GM19023 (cell line): ENCODE measurements around the gene DGKZ.
A peak's percentile ranks its signal among the peaks of the same experiment; 100 is the strongest.

Source experiments
- ATAC-seq: cut with Tn5 transposase; IDR thresholded peaks from one replicate; pipeline ENCODE4 v1.9.1; 2021; ENCODE audit warnings: mild to moderate bottlenecking, moderate library complexity; ENCODE audit not compliant: unreplicated experiment

The DGKZ gene

DNA sequence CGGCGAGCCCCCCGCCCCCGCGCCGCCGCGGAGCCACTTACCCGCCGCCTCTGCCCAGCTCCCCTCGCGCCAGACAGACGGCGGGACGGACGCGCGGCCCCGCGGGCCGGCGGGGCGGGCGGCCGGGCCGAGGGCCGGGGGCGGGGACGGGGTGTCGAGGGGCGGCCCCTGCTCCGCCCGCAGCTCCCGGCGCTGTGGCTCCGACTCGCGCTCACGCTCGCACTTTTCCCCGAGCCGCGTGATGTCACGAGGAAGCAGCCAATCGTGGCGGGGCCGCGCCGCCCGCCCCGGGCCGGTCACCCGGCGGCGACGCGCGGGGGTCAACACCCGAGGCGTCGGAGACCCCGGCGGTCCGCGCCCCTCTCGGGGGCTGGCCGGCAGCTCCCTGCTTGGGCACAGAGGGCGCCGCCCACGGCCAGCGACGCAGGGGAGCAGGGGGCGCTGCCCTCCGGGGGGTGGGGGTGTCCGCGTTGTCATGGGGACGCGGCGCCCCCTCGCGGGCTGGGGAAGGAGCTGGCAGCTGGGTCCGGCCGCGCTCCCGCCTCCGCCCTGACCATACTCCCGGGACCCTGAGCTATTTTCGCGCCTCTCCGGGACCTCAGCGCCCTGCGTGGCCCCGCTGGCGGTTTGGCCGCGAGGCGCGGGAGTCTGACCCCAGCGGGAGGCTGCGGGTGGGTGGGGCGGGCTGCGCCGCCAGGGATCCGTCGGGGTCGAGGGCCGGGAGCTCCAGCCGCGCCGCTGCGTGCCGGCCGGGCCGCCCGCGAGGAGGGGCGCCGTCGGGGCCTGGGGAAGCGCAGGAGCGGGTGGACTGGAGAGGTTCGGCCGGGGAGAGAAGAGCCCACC lies 44.5 kb downstream of the DGKZ start, which contains the start of gene CHRM4:
Gene CHRM4 (minus strand): TSS at position 199 of the 843 bp plus-strand sequence. CDS start 5,219 bp downstream, outside the sequence.
- no peak for ATAC-seq

GRCh38 chr11:46392421-46393230 lies 45.4 kb downstream of the DGKZ start:
- ATAC-seq, result peak; percentile 56

GRCh38 chr11:46393231-46393616 lies 46.0 kb downstream of the DGKZ start:
- no peak for ATAC-seq

- no peak for ATAC-seq
Observed at GRCh38 chr11:46393759-46394158, 46.5 kb downstream of the DGKZ start.

GRCh38 chr11:46397526-46397925 lies 50.3 kb downstream of the DGKZ start:
- ATAC-seq, result no peak

DNA sequence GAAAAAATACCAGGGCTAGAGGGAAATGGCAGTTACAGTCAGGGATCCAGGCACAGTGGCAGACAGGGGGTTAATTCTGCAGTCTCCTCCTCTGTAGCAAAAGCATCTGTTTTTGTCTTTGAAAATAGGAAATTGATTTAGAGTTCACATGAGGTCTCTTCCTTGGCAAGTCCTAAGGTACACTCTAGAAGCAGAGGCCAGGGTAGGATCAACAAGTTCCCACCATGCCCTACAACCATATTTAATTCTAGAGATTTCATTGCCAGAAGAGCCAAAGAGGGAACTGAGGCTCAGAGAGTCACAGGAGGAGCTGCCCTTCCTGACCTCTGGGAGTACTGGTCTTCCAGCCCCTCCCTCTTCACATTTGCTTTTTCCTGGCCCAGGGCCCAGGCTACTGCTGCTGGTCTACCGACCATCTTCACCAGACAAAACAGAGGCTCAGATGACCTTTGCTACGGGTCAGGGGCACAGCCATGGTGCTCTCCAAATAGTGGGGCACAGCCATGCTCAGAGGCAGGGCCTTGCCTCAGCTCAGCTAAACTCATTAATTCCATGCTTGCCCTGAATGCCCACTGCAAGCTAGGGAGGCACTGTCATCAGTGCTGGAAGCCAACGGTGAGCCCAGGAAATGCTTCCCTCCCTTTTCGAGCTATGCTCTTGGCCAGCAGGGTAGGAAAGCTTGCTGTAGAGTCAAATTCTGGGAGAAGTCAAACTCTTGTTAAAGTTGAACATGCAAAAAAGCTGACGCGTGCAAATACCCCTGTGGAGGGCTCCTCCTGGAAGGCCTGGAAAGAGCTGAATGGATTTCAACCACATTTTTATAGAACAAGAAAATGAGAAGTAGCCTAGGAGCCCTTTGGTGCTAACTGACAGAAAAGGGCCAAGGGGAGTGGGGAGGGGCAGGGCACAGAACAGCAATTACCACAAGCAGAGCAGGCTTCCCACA lies 56.0 kb downstream of the DGKZ start:
- no peak for ATAC-seq

GRCh38 chr11:46404476-46405017 lies 57.3 kb downstream of the DGKZ start:
- no peak for ATAC-seq

DNA sequence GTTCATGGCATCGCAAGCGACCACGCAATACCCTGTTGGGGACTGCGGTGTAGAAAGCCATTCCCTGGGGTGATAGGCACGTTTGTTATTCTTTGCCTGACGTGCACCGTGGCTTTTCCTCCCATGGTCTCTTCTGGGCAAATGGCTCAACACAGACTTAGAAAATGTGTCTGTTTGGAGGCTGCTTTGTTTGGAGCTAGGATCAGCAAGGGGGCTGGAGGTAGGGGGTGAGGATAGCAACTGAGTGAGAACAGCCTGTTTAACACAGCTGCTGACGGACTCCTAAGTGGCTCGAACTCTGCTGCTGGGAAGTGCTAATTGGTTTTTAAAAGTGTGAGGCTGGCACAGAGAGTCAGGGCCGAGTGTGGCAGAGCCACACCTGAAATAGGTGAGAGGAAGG lies 60.4 kb downstream of the DGKZ start:
- ATAC-seq, result no peak

- no peak for ATAC-seq
Observed at GRCh38 chr11:46408407-46408986, 61.2 kb downstream of the DGKZ start.

- no peak for ATAC-seq
Observed at GRCh38 chr11:46410021-46410420, 62.8 kb downstream of the DGKZ start.

GRCh38 chr11:46413760-46414465 lies 66.7 kb downstream of the DGKZ start:
- no peak for ATAC-seq

DNA sequence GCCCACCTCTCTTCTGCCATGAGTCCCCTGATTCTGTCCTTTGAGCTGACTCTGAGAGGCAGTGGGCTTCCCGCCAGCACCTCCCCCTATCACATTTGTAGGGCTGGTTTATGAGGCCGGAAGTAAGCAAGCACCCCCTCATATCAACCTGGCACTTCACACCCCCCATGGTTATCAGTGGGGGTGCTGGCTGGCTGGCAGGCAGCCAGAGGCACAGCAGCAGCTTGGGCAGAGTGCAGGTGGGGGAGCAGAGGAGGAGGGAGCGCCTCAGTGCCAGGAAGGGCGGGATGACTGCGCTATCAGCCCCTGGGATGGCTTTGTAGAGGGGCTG lies 67.2 kb downstream of the DGKZ start:
- ATAC-seq, result no peak

DNA sequence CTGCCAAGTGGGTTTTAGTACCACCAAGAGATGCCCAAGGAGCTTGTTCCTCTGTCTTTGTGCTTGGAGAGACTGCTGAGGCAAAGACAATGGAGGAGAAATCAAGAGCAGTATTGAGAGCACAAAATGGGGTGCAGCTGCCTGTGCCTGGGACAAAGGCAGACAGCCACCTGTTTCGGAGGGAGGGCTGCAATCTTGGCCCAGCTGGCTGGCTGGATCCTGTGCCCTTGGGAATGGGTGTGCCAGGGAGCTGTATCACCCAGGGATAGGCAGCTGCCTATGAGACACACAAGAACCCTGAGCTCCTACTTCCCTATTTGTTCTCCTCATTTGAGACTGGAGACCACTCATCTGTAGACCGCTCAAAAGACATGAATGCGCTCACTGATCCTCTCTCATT lies 67.6 kb downstream of the DGKZ start:
- no peak for ATAC-seq

DNA sequence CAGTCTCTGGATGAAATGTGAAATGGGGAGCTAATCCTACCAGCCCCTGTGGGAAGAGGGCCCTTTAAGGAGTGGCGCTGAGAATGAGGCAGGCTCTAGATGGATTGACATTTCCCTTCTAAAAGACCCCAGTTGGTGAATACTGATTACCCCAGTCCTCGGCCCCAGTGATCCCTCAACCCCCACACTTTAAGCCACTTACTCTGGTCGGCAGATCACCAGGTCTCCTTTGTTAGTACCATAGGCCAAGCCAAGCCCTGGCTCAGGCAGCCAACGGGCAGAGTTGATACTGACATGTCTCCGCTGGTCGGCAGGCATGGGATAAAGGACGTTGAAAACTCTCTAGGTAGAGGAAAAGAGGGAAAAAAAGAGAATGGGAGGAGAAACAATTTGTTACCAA lies 70.4 kb downstream of the DGKZ start:
- no peak for ATAC-seq

GRCh38 chr11:46418751-46419150 lies 71.5 kb downstream of the DGKZ start:
- ATAC-seq, result no peak

- ATAC-seq, result no peak
Observed at GRCh38 chr11:46420513-46420912, 73.2 kb downstream of the DGKZ start.

GRCh38 chr11:46421257-46421880 lies 74.1 kb downstream of the DGKZ start:
- ATAC-seq, result no peak

DNA sequence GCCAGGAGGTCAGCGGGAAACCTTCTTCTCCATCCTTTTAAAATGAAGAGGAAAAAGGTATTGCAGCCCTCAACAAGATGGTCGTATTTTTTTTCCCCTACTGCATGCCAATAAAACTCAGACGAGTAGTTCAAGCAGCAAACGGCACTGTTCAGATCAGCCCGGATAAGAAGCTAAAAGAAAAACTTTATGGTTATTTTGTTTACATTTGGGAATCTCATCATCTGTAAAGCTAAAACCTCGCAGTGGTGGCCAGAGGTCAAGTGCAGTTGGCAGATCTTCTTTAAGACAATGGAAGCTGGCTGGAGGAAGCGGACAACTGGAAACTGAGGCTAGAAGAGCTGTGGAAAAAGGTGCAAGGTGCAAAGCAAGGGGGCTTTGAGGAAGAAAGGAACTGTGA lies 75.3 kb downstream of the DGKZ start:
- no peak for ATAC-seq

- ATAC-seq, result no peak
Observed at GRCh38 chr11:46426233-46426991, 79.1 kb downstream of the DGKZ start.
